CD4-positive, alpha-beta T cell (primary cell): ENCODE results near the gene ITGB2. TPM values are rescaled to one million over a fixed set of nuclear protein-coding genes. Genes with fewer than 3 reads are reported as not detected.

Experiments
- ATAC-seq: fragments of 200-7000 bp; cut with Tn5 transposase; one replicate; pipeline ENCODE4 v1.10.0; 2022; ENCODE audit warnings: mild to moderate bottlenecking; ENCODE audit not compliant: poor library complexity
- CTCF ChIA-PET: fragments of 350-600 bp; sonication (Branson Sonifier 250); formaldehyde crosslinking; loops from one replicate; lab custom pipeline; 2021; ENCODE audit warnings: antibody characterized with exemption, inconsistent platforms; lab: Charles Lee
- POLR2A ChIA-PET: fragments of 350-600 bp; sonication (Branson Sonifier 250); formaldehyde crosslinking; loops from one replicate; lab custom pipeline; 2021; ENCODE audit warnings: antibody characterized with exemption, inconsistent platforms; lab: Charles Lee
- DNase-seq, 14 experiments: peaks; one replicate each; pipeline ENCODE4 v3.0.0-alpha.2; 2013 to 2020; ENCODE audit warnings: mixed read lengths in 2 of 14
- H3K27ac ChIP-seq, 2 donors: one replicate each; pipeline versions ENCODE4 v1.5.1 to v1.7.0; 2013; ENCODE audit warnings: low read length in 2 of 2, low read depth in 1 of 2, mild to moderate bottlenecking in 1 of 2
- H3K27me3 ChIP-seq, 2 experiments: 1 replicate in 1 of 2; 2 replicates in 1 of 2; pipeline versions ENCODE4 v1.6.1 to v1.7.0; 2013; ENCODE audit warnings: low read length in 2 of 2, control low read depth in 1 of 2, mild to moderate bottlenecking in 1 of 2, moderate library complexity in 1 of 2; ENCODE audit not compliant: insufficient read depth in 2 of 2, control insufficient read depth in 1 of 2
- H3K36me3 ChIP-seq: one replicate; pipeline ENCODE4 v1.6.1; 2013; ENCODE audit warnings: low read length, control low read depth; ENCODE audit not compliant: insufficient read depth
- H3K4me1 ChIP-seq: one replicate; pipeline ENCODE4 v1.6.1; 2013; ENCODE audit warnings: low read length, control low read depth; ENCODE audit not compliant: insufficient read depth
- H3K4me3 ChIP-seq: one replicate; pipeline ENCODE4 v1.5.1; 2013; ENCODE audit warnings: mild to moderate bottlenecking, low read length, moderate library complexity
- H3K9me3 ChIP-seq, 2 experiments: 1 replicate in 1 of 2; 2 replicates in 1 of 2; pipeline versions ENCODE4 v1.6.1 to v1.7.0; 2013; ENCODE audit warnings: low read length in 2 of 2, mild to moderate bottlenecking in 2 of 2, control low read depth in 1 of 2, moderate library complexity in 1 of 2; ENCODE audit not compliant: control insufficient read depth in 1 of 2, insufficient read depth in 1 of 2
- H3K27ac Mint-ChIP-seq: one replicate; pipeline ENCODE4 v1.8.0; 2020; ENCODE audit warnings: mixed read lengths
- H3K27me3 Mint-ChIP-seq: one replicate; pipeline ENCODE4 v1.8.0; 2021; ENCODE audit warnings: mixed read lengths
- H3K36me3 Mint-ChIP-seq: one replicate; pipeline ENCODE4 v1.8.0; 2021; ENCODE audit warnings: low read depth, mixed read lengths
- H3K4me1 Mint-ChIP-seq: one replicate; pipeline ENCODE4 v1.8.0; 2021; ENCODE audit warnings: low read depth, mixed read lengths
- H3K4me3 Mint-ChIP-seq: one replicate; pipeline ENCODE4 v1.8.0; 2020; ENCODE audit warnings: mild to moderate bottlenecking, mixed read lengths
- H3K9me3 Mint-ChIP-seq: one replicate; pipeline ENCODE4 v1.8.0; 2020; ENCODE audit warnings: mixed read lengths
- intact Hi-C, 2 experiments: fragments of 100-400 bp; cut with DNase I in 1 of 2; cut with micrococcal nuclease in 1 of 2; formaldehyde crosslinking; loops; one replicate each; pipeline versions ENCODE4 v1.15.1 to v1.9.0; 2023 to 2025; cut with DNase I, micrococcal nuclease
- total RNA-seq, 174 experiments: library from RNA in 2 of 174; stranded (reverse) in 2 of 174; gene quantifications; one replicate each; pipeline ENCODE4 v1.2.3 and lab custom pipeline; 2021 to 2026
- TF ChIP-seq, protein P1 (sequence below): fragments of 200-600 bp; IDR thresholded peaks from one replicate; pipeline ENCODE4 v1.8.0; 2022; ENCODE audit warnings: antibody characterized with exemption, mild to moderate bottlenecking

The ITGB2 gene
- total RNA-seq, 2 experiments from 2014 or later = 283 to 284 TPM

DNA sequence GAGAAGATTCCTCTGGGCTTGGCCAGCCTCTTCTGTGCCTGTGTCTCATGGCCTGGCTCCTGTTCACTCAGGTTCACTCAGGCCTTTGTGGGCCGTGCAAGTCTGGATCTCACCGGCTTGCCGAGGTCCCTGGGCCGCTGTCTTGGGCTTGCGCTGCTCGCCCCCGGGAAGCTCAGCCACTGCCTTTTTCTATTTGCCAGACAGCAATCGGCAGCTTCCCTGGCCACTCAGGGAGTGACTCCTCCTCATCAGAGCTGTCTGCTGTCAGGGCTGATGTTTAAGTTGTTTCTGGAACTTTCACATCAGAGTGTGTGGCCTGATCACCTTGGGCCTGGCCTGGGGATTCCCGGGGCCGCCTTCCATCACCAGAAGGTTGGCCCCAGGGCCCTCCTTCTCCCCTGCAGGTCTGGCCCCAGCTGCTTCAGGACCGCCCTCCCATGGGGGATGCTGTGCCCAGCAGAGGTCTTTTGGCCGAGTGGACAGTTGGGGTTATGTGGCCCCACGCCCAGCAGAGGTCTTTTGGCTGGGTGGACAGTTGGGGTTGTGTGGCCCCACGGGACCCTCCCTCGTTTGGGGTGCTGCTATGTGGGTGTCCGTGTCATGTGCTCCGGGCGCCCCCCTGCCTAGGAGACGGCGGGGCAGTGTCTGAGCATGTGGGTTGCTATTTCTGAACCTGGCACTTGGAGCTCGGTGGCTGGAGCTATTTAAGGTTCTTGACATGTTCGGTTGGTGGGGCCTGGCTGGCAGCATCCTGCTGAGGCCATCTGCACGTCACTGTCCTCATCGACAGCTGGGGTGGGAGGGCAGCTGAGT, 31.6 kb upstream of the ITGB2 start:
- Histone ChIP-seq H3K27ac (no peak overlapping the region), H3K4me1 (peaks cover 16% of the 10 kb centered on the region), H3K36me3 (peaks cover 48% of the 10 kb centered on the region), H3K27me3 (no peaks in the 10 kb centered on the region), H3K4me3 (no peak overlapping the region), H3K9me3 (no peaks in the 10 kb centered on the region)
- ChIA-PET CTCF (no interaction called here), POLR2A (interaction anchor here (1.5 kb wide), 1 partner anchor 176 kb away, joined by 4 read pairs; no protein-coding TSS in a partner anchor)
- ATAC-seq (no peak), DNase-seq (peak in 1 of 14 experiments; percentile 0)
- H3K36me3 Mint-ChIP-seq = peaks cover 37% of the 10 kb centered on the region
- H3K27ac Mint-ChIP-seq = no peak overlapping the region
- intact Hi-C loops = loop anchor here in 1 of 2 experiments (10.0 kb wide), 1 partner anchor 492 kb away; no protein-coding TSS in a partner anchor
- TF ChIP-seq, protein P1, sequence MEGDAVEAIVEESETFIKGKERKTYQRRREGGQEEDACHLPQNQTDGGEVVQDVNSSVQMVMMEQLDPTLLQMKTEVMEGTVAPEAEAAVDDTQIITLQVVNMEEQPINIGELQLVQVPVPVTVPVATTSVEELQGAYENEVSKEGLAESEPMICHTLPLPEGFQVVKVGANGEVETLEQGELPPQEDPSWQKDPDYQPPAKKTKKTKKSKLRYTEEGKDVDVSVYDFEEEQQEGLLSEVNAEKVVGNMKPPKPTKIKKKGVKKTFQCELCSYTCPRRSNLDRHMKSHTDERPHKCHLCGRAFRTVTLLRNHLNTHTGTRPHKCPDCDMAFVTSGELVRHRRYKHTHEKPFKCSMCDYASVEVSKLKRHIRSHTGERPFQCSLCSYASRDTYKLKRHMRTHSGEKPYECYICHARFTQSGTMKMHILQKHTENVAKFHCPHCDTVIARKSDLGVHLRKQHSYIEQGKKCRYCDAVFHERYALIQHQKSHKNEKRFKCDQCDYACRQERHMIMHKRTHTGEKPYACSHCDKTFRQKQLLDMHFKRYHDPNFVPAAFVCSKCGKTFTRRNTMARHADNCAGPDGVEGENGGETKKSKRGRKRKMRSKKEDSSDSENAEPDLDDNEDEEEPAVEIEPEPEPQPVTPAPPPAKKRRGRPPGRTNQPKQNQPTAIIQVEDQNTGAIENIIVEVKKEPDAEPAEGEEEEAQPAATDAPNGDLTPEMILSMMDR = no peak
- H3K4me1 Mint-ChIP-seq = peaks cover 11% of the 10 kb centered on the region
- no peak overlapping the region for H3K4me3 Mint-ChIP-seq
- H3K9me3 Mint-ChIP-seq = no peaks in the 10 kb centered on the region
- H3K27me3 Mint-ChIP-seq = no peaks in the 10 kb centered on the region

DNA sequence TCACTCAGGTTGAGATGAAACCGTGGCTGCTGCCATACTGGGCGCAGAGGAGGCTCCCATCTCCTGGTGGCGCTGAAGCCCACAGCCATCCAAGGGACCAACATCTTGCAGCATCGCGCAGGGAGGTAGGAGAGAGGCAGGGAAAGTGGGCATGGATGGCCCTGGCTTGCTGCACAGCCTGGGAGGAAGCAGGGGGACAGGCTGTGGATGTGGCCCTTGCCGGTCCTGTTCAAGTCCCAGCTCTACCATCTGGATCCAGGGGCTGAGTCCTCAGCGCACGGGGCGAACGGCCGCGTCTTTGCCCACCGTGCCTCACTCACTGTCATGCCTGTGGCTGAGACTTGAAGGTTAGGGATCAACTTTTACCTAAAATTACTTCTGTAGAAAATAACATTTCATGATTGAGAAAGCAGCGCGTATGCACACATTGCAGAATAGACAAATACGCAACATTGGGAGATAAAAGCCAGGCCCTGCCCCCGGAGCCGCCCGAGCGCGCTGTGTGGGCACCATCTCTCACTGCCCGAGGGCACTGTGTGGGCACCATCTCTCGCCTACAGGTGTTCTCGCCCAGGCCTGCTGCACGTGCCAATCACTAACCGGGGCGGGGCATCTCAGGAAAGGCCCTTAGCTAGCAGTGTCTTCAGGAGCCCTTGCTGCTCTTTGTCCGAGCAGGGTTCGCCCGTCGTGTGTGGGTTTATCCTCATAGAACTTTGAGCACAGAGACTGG, 30.7 kb upstream of the ITGB2 start:
- H3K4me3 Mint-ChIP-seq = no peak overlapping the region
- no peak overlapping the region for H3K27ac Mint-ChIP-seq

DNA sequence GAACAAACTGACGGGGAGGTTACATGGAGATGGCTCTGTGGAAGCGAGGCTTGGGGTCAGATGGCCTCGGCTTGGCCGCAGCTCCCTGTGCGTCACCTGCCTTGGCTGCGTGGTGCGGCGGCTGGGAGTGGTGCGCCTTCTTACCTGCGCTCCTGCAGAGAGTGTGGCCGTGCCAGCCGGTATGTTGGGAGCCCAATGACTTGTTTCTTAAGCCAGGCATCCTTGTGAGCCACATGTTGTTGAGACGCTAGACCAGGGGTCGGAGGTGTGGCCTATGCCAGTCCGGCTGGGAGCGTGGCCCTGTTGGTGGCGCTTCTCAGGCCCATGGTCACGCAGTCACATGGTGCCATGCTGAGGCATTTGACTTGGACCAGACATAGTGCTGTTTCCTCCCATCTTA, 29.7 kb upstream of the ITGB2 start:
- TF ChIP-seq, protein P1 = no peak
- no peaks in the 10 kb centered on the region for H3K27me3 ChIP-seq
- DNase-seq (peak in 1 of 14 experiments; percentile 2), ATAC-seq (no peak)
- Mint-ChIP-seq H3K9me3 (no peaks in the 10 kb centered on the region), H3K27me3 (no peaks in the 10 kb centered on the region), H3K4me1 (peaks cover 7% of the 10 kb centered on the region), H3K27ac (no peak overlapping the region), H3K36me3 (peaks cover 33% of the 10 kb centered on the region), H3K4me3 (no peak overlapping the region)
- H3K4me1 ChIP-seq = peaks cover 16% of the 10 kb centered on the region
- CTCF ChIA-PET = interaction anchor here (0.7 to 1.4 kb wide), 10 partner anchors 8 to 261 kb away, joined by 3 to 35 read pairs (median 4); no protein-coding TSS in a partner anchor
- POLR2A ChIA-PET = interaction anchor here (1.1 to 1.2 kb wide), 2 partner anchors 15 to 179 kb away, joined by 3 read pairs; no protein-coding TSS in a partner anchor
- intact Hi-C loops = loop anchor here in 1 of 2 experiments (10.0 kb wide), 1 partner anchor 494 kb away; no protein-coding TSS in a partner anchor
- no peaks in the 10 kb centered on the region for H3K9me3 ChIP-seq
- no peak overlapping the region for H3K27ac ChIP-seq
- H3K36me3 ChIP-seq = peaks cover 45% of the 10 kb centered on the region
- no peak overlapping the region for H3K4me3 ChIP-seq

More for the DNA sequence above, 30.7 kb upstream of the ITGB2 start:
- Histone ChIP-seq H3K27ac (no peak overlapping the region), H3K4me1 (peaks cover 16% of the 10 kb centered on the region), H3K4me3 (no peak overlapping the region), H3K9me3 (no peaks in the 10 kb centered on the region), H3K36me3 (peaks cover 48% of the 10 kb centered on the region), H3K27me3 (no peaks in the 10 kb centered on the region)
- peaks cover 35% of the 10 kb centered on the region for H3K36me3 Mint-ChIP-seq
- CTCF ChIA-PET = interaction anchor here (1.0 kb wide), 1 partner anchor 177 kb away, joined by 3 read pairs; no protein-coding TSS in a partner anchor
- no peaks in the 10 kb centered on the region for H3K27me3 Mint-ChIP-seq
- DNase-seq = peak in 1 of 14 experiments; percentile 0
- H3K4me1 Mint-ChIP-seq = peaks cover 11% of the 10 kb centered on the region
- TF ChIP-seq, protein P1 = no peak
- no peak for ATAC-seq
- no peaks in the 10 kb centered on the region for H3K9me3 Mint-ChIP-seq
- intact Hi-C loops = loop anchor here in 1 of 2 experiments (10.0 kb wide), 1 partner anchor 493 kb away; no protein-coding TSS in a partner anchor
- POLR2A ChIA-PET = interaction anchor here (1.5 kb wide), 1 partner anchor 177 kb away, joined by 4 read pairs; no protein-coding TSS in a partner anchor
